Panc1 (cell line): ENCODE measurements around the gene DGKD.

Experiments
- CTCF ChIP-seq: fragments of 450-650 bp; IDR thresholded peaks from 2 replicates; pipeline ENCODE4 v1.5.1; 2017; ENCODE audit warnings: mild to moderate bottlenecking
- POLR2AphosphoS5 ChIP-seq: IDR thresholded peaks from 2 replicates; pipeline ENCODE4 v1.6.1; 2012; ENCODE audit warnings: mild to moderate bottlenecking, low read depth, low read length, moderate library complexity
- REST ChIP-seq, 2 experiments: IDR thresholded peaks; 2 replicates each; pipeline ENCODE4 v1.6.1; 2011 to 2012; ENCODE audit warnings: low read depth in 2 of 2, control low read depth in 1 of 2, low read length in 1 of 2, mild to moderate bottlenecking in 1 of 2, moderate library complexity in 1 of 2; ENCODE audit not compliant: insufficient read depth in 1 of 2
- SIN3A ChIP-seq: IDR thresholded peaks from 2 replicates; pipeline ENCODE4 v1.6.1; 2012; ENCODE audit warnings: low read depth, mild to moderate bottlenecking, low read length, moderate library complexity, borderline replicate concordance; ENCODE audit not compliant: insufficient read depth
- TCF7L2 ChIP-seq: IDR thresholded peaks from 2 replicates; pipeline ENCODE4 v1.6.1; 2011; ENCODE audit warnings: mild to moderate bottlenecking, low read depth, low read length, inconsistent platforms

GRCh38 chr2:233457356-233457755 lies 103.1 kb downstream of the DGKD start:
- TF ChIP-seq CTCF = no peak
- no peak for TF ChIP-seq POLR2AphosphoS5
- no peak for TF ChIP-seq TCF7L2
- TF ChIP-seq SIN3A = no peak
- TF ChIP-seq REST (IDR thresholded peaks at IDR 0.05; ENCODE audit: insufficient read depth in 1 of 2, low read depth in 2 of 2, low read length in 1 of 2) = no peak
